Activated T-helper 1 cell treated with Interleukin-2 at 50 U/mL for 16 hours (primary cell): ENCODE measurements around the gene RGS2.

Experiments used
- DNase-seq: peaks from one replicate; pipeline ENCODE4 v3.0.0-alpha.2; 2020; ENCODE audit warnings: low read depth

Gene RGS2

DNA sequence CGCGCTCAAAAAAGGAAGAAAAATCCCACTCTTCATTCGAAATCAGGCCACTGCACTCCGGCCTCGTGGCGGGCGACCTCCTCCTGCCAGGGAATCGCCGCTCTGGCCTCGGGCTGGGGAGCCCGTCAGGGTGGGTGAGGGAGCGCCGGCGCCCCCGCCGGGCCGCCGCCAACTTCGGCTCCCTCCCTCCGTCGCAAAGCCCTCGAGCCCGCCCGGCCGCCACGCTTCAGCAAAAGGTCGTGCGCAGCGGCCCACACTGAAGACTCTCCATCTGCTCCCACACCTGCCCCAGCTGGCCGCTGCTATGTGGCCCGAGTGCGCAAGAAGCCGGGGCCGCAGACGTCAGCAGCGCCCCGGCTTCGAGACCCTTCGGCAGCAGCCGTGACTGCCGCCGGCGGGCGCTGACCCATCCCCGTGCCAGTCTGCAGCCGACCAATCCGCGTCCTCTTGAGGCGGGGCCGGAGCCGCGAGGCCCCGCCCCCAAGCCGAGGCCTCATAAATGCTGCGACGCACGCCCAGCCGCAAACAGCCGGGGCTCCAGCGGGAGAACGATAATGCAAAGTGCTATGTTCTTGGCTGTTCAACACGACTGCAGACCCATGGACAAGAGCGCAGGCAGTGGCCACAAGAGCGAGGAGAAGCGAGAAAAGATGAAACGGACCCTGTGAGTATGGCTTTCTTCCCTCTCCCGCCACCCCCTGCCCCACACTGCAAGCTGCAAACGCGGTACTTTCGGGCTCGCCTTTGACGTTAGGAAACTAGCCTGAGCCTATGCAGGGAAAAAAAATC, at the start of gene RGS2:
RGS2 (plus strand) TSS at position 522 of the 789 bp plus-strand sequence; CDS start at position 555, 33 bp downstream.
- DNase-seq, result peak; percentile 83

- no peak for DNase-seq
Measured at GRCh38 chr1:192759104-192759503, 49.7 kb upstream of the RGS2 start.

DNA sequence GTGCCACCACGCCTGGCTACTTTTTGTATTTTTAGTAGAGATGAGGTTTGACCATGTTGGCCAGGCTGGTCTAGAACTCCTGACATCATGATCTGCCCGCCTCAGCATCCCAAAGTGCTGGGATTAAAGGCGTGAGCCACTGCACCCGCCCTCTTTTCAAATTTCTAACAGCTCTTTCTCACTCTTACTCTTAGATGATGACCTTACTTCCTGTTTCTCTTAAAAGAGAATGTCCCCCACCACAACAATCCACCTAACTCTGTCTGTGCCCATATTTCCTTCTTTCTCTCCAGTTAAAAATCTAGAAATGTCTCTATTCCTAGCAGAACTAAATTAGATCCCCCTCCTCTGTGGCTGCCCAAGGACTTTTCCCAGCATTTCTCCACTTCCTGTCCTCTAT, 46.6 kb upstream of the RGS2 start:
- no peak for DNase-seq

GRCh38 chr1:192763243-192763642, 45.6 kb upstream of the RGS2 start:
- DNase-seq, result no peak

DNA sequence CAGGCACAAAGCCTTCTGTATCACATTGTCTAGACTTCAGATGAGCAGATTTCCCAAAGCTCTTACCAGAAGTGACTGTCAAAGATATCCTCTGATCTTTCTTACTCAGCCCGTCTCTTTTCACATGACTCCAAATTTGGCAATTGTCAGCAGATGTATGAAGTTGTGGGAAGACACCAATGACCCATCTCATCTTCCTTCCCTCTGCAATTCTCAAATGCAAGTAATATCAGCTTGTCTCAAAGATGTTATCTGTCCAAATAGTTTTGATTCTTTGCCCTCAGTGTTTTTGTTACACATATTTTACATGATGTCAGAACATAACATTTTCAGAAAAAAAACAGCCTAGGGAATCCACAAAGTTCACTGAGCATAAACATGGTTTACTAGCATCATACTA, 45.1 kb upstream of the RGS2 start:
- no peak for DNase-seq

DNA sequence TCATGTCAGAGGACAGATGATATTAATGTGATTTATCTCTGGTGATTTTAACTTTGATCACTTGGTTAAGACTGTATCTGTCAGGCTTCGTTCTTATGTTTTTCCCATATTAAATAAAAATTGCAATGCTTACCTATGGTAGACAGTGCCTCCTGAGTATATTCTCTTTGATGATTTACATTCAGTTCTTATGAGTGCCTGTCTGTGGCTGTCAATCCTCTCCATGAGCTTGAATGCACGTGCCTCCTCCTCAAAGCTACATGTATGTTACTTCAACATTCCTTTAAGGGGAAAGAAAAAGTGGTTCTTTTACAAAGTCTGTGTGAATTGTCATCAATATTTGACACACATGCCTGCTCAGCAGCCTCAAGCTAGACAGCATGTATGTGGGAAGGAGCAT, 44.2 kb upstream of the RGS2 start:
- no peak for DNase-seq

DNA sequence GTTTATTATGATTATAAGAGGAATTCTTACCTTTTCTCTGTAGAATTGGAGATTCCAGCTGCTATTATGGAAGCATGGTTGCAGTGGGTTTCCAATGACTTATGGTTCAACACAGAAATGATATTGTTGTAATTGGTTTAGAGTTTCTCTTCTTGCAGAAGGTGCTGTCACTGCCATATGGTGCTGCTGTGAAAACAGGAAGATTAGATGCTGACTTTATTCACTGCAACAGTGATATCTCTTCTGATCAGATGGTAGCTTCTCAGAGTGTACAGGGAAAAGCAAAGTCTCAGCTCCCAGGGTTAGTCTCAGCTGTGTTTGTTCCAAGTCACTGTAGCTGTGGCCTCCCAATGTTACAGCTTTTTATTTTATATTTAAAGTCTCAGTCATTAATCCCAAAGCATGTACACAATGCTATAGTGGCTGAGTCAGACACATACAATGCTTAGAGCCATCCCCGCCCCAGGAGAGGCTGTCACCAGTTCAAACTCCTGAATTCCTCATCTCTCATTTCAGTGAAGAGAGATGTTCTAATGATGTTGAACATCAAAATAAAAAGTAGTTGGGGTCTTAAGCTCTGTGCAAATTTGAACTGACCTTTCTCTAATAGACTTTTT, 42.7 kb upstream of the RGS2 start:
- DNase-seq, result no peak

DNA sequence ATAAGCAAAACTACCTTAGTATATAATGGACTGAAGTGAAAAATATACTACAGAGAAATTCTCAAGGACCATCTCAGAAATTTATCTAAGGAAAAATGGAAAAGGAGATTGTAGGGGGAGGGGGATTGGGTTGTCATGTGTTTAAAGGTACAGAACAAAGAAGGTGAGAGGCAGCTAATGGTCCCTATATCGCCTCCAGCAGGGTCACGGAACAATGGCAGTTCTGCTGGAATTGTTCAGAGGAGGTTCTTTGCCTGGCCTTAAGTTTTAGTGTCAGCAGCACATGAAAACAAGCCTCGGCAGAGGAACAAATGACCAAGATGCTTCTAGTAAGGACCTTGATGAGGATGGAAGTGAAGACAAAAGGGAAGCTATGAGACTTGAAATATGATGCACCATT, 42.0 kb upstream of the RGS2 start:
- no peak for DNase-seq

DNA sequence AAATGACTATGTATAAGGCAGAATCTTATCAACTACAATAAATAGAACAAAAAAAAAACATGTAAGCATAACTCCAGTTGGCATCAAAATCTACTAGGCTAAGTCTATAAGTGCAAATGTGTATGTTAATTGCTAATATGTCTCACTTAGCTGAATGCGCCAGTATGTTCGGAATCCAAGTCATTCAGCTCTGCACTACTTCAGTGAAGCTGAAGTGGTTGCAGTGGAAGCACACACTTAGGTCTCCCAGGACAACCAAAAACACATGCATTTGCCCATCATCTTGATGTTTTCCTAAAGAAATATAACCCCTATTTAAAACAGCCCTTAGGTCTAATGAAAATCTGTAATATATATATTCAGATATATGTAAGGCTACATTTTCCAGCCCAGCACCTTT, 41.0 kb upstream of the RGS2 start:
- no peak for DNase-seq

DNA sequence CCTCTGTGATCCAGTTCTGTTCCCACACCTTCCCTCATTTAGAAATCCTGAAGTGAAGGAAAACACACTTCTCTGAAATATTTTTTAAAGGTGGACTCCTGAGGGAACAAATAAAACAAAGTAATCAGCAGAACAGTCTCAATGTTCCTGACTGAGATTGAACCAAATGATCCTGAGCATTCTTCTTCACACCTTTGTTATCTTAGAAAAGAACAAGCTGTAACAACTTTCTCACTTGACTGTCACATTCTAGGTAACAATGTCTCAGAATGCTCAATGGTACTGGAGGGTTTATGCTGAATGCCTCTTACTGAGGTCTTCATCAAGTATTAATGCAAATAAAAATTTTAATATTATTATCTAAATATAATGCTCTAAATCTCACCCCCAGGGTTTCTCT, 40.4 kb upstream of the RGS2 start:
- no peak for DNase-seq

DNA sequence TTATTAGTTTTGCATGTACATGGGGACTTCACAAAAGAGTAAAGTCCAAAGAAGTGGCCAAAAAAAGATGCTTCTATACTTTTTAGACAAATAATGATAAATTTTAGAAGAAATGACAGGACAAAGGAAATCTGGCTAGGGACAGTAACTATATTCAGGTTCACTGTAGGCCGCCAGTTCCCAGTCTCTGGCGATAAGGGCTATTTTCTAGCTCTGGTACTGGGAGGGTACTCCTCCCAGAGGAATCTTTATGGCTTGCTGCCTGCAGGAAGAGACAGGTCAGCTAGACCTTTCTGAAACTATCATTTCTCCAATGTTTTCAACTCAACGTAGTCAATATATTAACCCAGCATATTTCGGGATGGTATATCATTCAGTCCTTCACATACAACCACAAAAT, 37.5 kb upstream of the RGS2 start:
- DNase-seq, result no peak

DNA sequence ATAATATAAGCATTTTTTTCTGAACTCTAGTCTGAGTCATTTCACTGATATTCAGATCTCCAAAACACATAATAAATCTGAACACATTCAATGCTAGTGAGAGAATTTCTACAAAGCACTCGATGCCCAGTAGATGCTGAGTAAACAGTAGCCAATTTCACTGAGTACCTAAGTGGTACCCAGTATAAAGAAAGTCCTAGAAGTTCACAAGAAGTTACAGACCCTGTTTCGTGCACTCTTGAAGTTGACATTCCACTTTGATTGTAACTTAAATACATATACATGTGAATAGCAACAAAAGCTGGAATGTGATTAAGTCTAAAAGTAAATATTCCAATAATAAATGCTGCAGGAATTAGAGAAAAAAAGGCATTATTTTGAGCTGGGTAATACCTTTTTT, 33.2 kb upstream of the RGS2 start:
- no peak for DNase-seq

DNA sequence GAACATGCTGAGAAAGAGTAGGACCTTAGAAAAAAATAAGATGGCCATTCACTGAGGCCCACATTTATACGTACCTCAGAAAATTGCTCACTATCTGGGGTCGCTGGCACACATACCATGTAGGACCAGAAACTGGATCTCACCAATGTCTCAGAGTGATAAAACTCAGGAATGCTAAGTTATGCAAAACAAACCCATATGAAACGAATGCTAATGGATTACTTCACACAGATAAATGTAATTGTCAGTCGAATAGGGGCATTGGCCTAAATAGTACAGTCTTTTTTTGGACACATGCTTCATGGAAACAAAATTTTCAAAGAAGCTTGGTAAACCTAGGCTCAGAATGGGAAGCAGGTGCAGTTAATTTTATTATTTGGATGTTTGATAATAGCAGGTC, 32.6 kb upstream of the RGS2 start:
- DNase-seq, result no peak

DNA sequence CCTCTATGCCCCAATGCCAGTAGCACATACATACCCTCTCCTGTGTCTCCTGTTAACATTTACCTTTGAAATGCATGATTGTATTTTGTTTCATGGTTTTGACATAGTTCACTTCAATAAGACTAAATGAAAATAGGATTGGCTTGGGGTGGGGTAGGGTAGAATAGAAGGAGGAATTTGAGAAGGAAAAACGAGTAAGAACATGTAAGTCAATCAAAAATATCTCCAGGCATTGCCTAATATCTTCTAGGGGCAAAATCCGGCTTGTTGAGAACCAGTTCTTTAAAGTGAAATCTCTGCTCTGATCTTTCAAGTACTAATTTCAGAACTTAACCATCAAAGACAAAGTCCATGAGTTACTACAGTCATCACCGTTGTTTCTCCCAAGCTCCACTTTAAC, 31.8 kb upstream of the RGS2 start:
- DNase-seq, result no peak

DNA sequence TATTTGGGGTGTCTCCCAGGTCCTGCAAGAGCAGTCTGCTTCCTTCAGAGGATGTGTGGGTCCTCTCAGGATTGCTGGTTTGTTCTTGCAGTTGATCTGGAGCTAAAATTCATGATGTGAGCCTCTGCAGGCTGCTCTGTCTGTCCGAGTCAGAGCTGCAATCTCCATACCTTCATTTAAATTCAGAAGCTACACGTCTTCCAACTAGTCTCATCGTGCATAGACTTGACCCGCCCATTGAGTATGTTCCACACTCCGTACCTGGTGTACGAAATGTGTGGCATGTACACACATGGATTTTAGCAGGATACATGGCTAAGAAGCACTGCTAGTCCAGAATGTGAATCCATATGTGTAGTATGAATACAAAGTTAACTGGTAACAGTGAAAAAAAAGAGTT, 25.0 kb upstream of the RGS2 start:
- no peak for DNase-seq

- DNase-seq, result no peak
Measured at GRCh38 chr1:192784397-192784796, 24.4 kb upstream of the RGS2 start.

GRCh38 chr1:192786576-192786975, 22.3 kb upstream of the RGS2 start:
- no peak for DNase-seq

DNA sequence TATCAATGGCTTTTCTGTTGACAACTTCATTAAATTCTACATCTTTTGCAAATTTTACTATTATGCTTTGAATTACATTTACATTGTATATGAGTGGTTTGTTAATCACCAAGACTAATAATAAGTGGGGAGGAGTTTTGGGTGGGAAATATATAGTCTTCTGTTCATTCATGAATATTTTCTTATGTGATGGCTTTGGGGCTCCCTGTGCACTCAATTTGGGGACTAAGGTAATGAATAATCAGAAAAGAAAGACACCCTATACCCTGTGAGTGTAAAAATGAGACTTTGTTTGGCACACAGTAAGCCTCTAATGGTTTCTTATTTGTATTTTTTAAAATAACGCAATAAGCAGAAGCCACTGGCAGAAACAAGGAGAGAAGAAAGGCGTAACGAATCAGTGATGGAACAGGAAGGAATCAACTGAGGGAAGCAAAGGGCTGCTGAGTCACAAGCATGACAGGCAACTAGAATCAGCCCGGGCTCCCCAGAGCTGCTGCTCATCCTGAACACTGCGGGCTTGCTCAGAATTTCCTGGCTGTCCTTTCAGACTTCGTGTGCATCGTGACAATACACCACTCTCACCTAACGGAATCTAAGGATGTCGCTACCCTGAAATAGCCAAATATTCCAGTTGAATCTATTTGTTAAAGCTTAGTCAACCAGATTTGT, 20.8 kb upstream of the RGS2 start:
- no peak for DNase-seq

DNA sequence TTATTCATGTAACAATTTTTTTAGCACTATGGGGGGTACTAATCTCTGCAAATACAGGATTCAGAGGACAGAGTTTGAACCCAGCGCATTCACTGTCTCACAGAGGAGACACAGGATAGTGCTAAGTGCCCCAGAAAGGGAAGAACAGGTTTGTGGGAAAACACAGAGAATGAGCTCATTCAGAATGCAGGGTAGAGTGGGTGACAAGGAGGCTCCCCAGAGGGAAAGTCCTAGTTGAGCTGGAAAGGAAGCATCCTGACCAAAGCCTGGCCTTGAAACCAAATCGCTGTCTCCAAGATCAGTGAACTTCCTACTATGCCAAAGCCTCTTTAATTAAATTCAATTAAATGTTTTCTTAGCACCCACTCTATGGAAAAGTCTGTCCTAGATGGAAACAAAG, 19.0 kb upstream of the RGS2 start:
- DNase-seq, result no peak

- DNase-seq, result no peak
Measured at GRCh38 chr1:192792628-192793027, 16.2 kb upstream of the RGS2 start.

- no peak for DNase-seq
Measured at GRCh38 chr1:192793983-192794767, 14.7 kb upstream of the RGS2 start.

DNA sequence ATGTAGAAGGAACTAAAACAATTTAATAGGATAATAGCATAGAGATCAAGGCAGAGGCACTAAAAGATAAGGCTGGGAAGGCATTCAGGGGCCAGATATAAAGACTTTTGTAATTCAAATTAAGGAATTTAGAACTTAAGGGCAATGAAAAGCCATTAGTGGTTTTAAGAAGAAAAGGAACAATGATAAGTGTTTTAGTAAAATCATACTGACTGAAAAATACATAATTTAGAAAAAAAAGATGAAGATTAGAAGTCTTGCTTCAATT, 14.1 kb upstream of the RGS2 start:
- DNase-seq, result no peak
